GM12801 (cell line): ENCODE measurements around the gene TLL2.

Source experiments
- CTCF ChIP-seq: IDR thresholded peaks from one replicate; pipeline ENCODE4 v1.5.1; 2011; ENCODE audit warnings: control low read depth; ENCODE audit not compliant: insufficient read length; ENCODE audit errors: extremely low read depth

The TLL2 gene

GRCh38 chr10:96417441-96417840 is 96.3 kb downstream of the TLL2 start:
- TF ChIP-seq CTCF, result no peak

- no peak for TF ChIP-seq CTCF
These were observed 97.1 kb downstream of the TLL2 start for GRCh38 chr10:96416643-96417042.

GRCh38 chr10:96415891-96416554 is 97.7 kb downstream of the TLL2 start:
- no peak for TF ChIP-seq CTCF

- TF ChIP-seq CTCF, result no peak
These were observed 98.4 kb downstream of the TLL2 start for GRCh38 chr10:96415150-96415890.

GRCh38 chr10:96414303-96414702 is 99.4 kb downstream of the TLL2 start:
- TF ChIP-seq CTCF, result no peak

- TF ChIP-seq CTCF, result no peak
These were observed 100.5 kb downstream of the TLL2 start for GRCh38 chr10:96413151-96413787.

- no peak for TF ChIP-seq CTCF
These were observed 101.9 kb downstream of the TLL2 start for GRCh38 chr10:96411716-96412320.
